Measurements from ENCODE around the gene NDC80. TPM values are rescaled to one million over a fixed set of nuclear protein-coding genes. Genes with fewer than 3 reads are reported as not detected.
A peak's percentile ranks its signal among the peaks of the same experiment; 100 is the strongest.
"Not testable (repeated sequence)": the region's sequence is repeated elsewhere in the genome, so short reads cannot be mapped to it uniquely, and the experiment has no call there.

Gene NDC80
- total RNA-seq (1 to 10 TPM in 2 of 9 donors, under 1 TPM in 6, not detected in 1; 0.09 to 5.0 (median 0.43) TPM), polyA plus RNA-seq (under 1 TPM; 0.28 to 0.34 TPM)
- long read RNA-seq, donor 1: 0 reads
- long read RNA-seq, donor 2, partial matches to known transcripts: 0 of 1 reads
- long read RNA-seq, donor 2, other reads (novel, unspliced or antisense): 0 of 1 reads
- long read RNA-seq, donor 3, partial matches to known transcripts: 0 of 1 reads
- long read RNA-seq, donor 3, other reads (novel, unspliced or antisense): 0 of 1 reads

DNA sequence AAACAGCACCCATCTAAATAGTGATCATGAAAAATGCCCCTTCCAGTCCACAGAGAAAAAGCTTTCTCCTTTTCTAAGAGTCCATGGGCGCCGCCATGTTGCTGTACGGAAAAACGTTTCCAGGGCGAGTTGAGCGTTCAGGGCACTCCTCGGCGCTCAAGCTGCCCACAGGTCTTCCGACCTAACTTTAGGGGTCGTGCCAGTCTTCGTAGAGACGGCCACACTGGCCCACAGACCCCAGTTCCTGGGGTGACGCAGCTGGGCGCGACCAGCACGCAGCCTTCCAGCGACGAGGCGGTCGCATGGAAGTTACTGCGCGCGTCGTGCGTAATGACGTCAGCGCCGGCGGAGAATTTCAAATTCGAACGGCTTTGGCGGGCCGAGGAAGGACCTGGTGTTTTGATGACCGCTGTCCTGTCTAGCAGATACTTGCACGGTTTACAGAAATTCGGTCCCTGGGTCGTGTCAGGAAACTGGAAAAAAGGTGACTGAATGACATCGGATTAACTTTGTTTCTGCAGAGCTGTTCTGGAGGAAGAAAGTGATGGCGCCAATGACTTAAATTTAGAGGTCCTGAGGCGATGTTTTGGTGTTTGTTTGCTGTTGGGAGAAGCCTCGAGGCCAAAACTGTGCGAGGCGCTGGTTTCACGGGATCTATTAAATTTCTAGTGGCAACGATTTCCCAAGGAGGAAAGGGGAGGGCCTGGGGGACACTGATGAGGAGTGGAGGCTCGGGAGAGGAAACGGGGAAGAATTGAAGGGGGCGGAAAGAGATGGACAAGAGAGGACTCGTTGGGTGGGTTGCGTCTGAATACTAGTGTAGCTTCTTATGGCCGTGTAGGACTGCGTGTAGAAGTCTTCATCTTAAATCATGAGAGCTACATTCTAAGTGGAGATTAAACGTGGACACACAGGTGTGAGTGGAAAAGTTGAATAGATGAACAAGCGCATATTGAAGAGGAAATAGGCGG is at the start of gene NDC80, which contains the start of gene METTL4:
Gene NDC80 (plus strand): TSS at position 358 of the 971 bp plus-strand sequence. CDS start 1,429 bp downstream, outside the sequence.
Gene METTL4 (minus strand): TSS at position 306 of the 971 bp plus-strand sequence. CDS start 4,289 bp downstream, outside the sequence.
- TF ChIP-seq, protein P1, sequence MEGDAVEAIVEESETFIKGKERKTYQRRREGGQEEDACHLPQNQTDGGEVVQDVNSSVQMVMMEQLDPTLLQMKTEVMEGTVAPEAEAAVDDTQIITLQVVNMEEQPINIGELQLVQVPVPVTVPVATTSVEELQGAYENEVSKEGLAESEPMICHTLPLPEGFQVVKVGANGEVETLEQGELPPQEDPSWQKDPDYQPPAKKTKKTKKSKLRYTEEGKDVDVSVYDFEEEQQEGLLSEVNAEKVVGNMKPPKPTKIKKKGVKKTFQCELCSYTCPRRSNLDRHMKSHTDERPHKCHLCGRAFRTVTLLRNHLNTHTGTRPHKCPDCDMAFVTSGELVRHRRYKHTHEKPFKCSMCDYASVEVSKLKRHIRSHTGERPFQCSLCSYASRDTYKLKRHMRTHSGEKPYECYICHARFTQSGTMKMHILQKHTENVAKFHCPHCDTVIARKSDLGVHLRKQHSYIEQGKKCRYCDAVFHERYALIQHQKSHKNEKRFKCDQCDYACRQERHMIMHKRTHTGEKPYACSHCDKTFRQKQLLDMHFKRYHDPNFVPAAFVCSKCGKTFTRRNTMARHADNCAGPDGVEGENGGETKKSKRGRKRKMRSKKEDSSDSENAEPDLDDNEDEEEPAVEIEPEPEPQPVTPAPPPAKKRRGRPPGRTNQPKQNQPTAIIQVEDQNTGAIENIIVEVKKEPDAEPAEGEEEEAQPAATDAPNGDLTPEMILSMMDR (IDR thresholded peaks at IDR 0.05): no peak
- peak in 1 of 2 donors; percentile 57 for TF ChIP-seq POLR2A (IDR thresholded peaks at IDR 0.05)
- peak; percentile 90 to 97 (median 94) for ATAC-seq
- intact Hi-C loops (cut with DNase I): loop anchor here in 7 of 10 donors (1.0 to 5.0 kb wide), 4 partner anchors 76 to 86 kb away; partner anchors contain the start of gene SMCHD1 (in 6 of the 7)
- no peaks in the 10 kb centered on the region for H3K27me3 ChIP-seq
- H3K9me3 ChIP-seq: no peaks in the 10 kb centered on the region
- peak within 1 kb of the TSS; percentile 58 to 96 (median 76) for H3K4me3 ChIP-seq
- H3K36me3 ChIP-seq: peaks cover 0 to 13% (median 5%) of the 10 kb centered on the region in 9 donors
- 0 to 1% (median 0%) methylated on average over 54 to 55 of the region's 55 CpGs for WGBS, 4 donors
- H3K4me1 ChIP-seq: peaks cover 0 to 35% (median 12%) of the 10 kb centered on the region in 12 donors
- peak; percentile 82 to 91 (median 88) for DNase-seq
- H3K27ac ChIP-seq: peak within 1 kb of the TSS; percentile 93 to 98 (median 97)

DNA sequence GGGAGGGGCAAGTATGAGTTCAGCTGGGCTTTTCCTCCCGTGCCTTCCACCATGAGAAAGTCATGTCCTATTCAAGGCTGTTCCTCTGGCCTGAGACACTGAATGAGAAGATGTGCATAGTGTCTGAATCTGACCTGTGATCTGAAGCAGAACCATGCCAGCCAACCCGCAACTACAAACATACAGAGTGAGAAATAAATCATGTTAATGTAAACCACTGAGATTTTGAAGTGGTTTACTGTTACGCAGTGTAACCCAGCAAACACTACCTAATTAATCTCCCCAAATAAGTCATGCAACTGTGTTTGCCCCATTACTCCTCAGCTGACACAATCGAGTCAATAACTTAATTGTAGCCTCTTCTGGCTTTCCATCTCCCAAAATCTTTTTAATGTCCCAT is 49.2 kb upstream of the NDC80 start:
- WGBS, 4 donors: 89 to 95% (median 92%) methylated on average over 4 of the region's 4 CpGs
- no peak overlapping the region for H3K27ac ChIP-seq

DNA sequence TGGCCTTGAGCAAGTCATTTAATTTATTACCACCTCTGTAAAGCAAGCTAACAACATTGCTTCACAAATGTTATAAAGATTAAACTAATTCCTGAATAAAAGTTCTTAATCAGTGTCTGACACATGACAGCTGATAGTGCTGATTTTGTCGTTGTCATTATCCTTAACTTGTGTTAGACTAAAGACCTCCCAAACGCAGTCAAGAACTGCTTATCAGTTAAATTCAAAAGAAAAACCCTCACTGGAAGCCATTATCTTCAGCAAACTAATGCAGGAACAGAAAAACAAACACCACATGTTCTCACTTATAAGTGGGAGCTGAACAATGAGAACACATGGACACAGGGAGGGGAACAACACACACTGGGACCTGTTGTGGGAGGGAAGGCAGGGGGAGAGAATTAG is 46.6 kb upstream of the NDC80 start:
- ATAC-seq; H3K36me3 ChIP-seq; intact Hi-C loops (cut with DNase I); H3K27me3 ChIP-seq; DNase-seq; H3K27ac ChIP-seq; H3K9me3 ChIP-seq; H3K4me3 ChIP-seq; H3K4me1 ChIP-seq: not testable (repeated sequence)
- WGBS, 4 donors: 5 to 16% (median 13%) methylated on average over 2 of the region's 2 CpGs

More for the DNA sequence above, 49.2 kb upstream of the NDC80 start:
- Histone ChIP-seq H3K36me3 (no peaks in the 10 kb centered on the region), H3K4me1 (no peaks in the 10 kb centered on the region), H3K4me3 (no peak overlapping the region), H3K9me3 (no peaks in the 10 kb centered on the region), H3K27me3 (no peaks in the 10 kb centered on the region)
- DNase-seq (no peak), ATAC-seq (no peak)
- no peak for TF ChIP-seq POLR2A (IDR thresholded peaks at IDR 0.05)
- TF ChIP-seq, protein P1 (IDR thresholded peaks at IDR 0.05): no peak
- intact Hi-C loops (cut with DNase I): no loop called here

DNA sequence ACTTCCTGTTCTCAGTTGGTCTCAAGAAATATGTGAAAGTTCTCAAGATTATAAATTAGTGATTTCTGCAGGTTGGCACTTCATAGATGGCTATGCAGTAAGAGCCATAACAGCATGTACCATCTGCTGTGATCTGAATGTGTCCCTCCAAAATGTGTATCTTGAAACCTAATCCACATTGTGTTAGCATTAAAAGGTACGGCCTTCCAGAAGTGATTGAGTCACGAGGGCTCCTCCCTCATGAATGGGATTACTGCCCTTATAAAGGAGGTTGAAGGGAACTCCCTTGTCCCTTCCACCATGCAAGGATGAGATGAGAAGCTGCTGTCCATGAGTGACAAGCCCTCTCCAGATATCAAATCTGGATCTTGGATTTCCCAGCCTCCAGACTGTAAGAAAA is 45.0 kb upstream of the NDC80 start:
- ATAC-seq (no peak), DNase-seq (no peak)
- Histone ChIP-seq H3K4me3 (no peak overlapping the region), H3K4me1 (no peaks in the 10 kb centered on the region), H3K27ac (no peak overlapping the region), H3K36me3 (no peaks in the 10 kb centered on the region), H3K9me3 (no peaks in the 10 kb centered on the region), H3K27me3 (no peaks in the 10 kb centered on the region)
- 65 to 89% (median 83%) methylated on average over 2 of the region's 2 CpGs for WGBS, 4 donors
- intact Hi-C loops (cut with DNase I): no loop called here
- TF ChIP-seq, protein P1 (IDR thresholded peaks at IDR 0.05): no peak
- no peak for TF ChIP-seq POLR2A (IDR thresholded peaks at IDR 0.05)
